HL-60/S4 (cell line): ENCODE measurements around the gene NELFCD.
"Not testable (repeated sequence)": the region's sequence is repeated elsewhere in the genome, so short reads cannot be mapped to it uniquely, and the experiment has no call there.

Experiments used
- in situ Hi-C: fragments of 300-500 bp; cut with MboI; formaldehyde crosslinking; loops from 2 replicates; pipeline ENCODE4 v1.14.3; 2022; ENCODE audit warnings: low sequenced_read_pairs

NELFCD gene

GRCh38 chr20:59007665-59008511 is 26.8 kb downstream of the NELFCD start:
- in situ Hi-C loops = no loop called here

DNA sequence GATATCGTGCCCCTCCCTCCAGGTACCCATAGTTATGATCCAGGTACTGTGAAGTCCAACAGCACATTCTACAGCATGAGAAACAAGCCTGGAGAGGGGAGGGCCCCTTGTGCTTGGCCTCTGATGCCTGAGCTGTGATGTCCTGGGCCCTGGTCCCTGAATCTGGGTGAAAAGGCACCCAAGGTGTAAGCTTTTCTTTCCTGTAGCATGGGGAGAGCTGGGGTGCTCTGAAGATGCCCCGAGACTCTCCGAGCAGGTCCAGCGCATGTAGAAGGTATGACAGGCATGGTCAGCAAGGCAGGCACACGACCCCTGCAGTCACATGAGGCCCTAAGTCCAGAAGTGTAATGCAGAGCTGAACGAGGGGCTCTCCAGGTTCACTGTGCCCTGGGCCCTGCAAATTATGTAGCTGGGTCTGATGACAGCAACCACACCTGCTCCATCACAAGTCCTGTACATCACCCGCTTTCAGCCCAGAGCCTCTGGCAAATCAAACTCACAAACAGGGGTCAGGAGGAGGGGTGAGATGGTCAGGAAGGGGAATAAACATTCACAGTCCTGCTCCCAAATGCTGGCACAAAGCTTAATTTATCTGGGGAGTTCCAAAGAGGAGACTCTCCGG is 27.8 kb downstream of the NELFCD start:
- in situ Hi-C loops = no loop called here

- in situ Hi-C loops = no loop called here
Observed at GRCh38 chr20:59010321-59010994, 29.4 kb downstream of the NELFCD start.

- in situ Hi-C loops = no loop called here
Observed at GRCh38 chr20:59010995-59011873, 30.2 kb downstream of the NELFCD start.

DNA sequence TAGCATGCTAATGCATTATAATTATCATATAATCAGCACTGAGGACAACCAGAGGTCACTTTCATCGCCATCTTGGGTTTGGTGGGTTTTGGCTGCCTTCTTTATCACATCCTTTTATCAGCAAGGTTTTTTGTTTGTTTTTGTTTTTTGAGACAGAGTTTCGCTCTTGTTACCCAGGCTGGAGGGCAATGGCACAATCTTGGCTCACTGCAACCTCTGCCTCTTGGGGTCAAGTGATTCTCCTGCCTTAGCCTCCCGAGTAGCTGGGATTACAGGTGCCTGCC is 30.8 kb downstream of the NELFCD start:
- in situ Hi-C loops = not testable (repeated sequence)

GRCh38 chr20:59013031-59013951 is 32.2 kb downstream of the NELFCD start:
- in situ Hi-C loops = no loop called here

DNA sequence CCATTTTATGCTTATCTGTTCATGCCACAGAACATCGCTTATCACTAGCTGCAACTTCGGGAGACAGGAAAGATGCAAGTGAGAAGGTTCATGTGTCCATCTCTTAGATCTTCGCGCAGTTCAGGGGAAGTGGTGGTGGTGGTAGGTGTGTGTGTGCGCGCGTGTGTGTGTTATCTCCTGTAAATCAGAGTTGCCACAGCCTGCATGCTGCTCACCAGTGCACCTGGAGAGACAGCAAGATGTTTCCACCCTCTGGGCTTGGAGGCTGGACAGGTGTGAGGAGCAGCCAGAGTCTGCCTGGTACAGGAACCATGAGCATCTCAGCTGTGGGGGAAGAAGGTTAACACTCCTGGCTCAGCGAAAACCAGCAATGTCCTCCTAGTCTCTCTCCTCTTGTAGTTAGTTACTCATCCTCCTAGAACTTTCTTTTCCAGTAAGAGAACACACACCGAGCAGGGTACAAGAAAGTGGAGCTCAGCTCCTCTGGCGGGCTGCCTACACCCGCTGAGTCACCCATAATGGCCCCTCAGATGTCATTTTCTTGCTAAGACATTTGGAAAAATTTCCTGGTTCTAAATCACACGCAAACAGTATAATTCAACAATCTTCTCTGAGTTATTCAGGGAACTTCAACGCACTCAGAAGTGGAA is 33.0 kb downstream of the NELFCD start:
- in situ Hi-C loops = no loop called here

DNA sequence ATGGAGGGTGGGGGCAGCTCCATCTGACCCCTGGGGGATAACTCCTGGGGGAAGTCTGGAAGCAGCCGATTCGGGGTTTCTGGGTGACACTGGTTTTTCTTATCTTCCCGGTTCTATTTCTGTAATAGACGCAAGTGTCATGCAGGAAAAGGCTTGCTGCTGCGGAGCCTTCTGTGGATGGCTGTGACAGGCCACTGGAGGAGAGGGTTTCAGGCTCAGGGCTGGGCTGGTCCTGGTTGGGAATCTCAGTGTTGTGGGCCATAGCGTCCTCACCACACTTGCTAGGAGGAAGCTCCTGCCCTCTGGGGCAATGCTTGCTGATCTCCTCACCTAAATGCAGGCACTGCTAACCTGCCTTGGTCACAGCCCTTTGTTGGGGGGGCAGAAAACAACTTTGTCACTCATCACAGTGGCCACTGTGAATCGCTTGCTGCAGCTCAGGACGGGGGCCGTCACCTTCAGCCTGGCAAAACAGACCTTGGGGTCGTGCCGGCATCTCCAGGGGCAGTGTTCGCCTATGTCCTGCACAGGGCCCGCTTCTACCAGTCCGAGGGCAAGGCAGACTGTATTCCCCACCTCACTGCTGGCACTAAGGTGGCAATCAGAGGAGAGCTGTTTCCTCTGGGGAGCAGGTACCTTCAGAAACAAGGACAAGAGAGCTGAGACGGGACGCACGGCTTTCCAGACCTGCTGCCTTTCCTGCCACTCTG is 33.8 kb downstream of the NELFCD start:
- in situ Hi-C loops = no loop called here

GRCh38 chr20:59015411-59015810 is 34.4 kb downstream of the NELFCD start:
- in situ Hi-C loops = no loop called here

GRCh38 chr20:59015812-59016711 is 35.0 kb downstream of the NELFCD start:
- in situ Hi-C loops = no loop called here

DNA sequence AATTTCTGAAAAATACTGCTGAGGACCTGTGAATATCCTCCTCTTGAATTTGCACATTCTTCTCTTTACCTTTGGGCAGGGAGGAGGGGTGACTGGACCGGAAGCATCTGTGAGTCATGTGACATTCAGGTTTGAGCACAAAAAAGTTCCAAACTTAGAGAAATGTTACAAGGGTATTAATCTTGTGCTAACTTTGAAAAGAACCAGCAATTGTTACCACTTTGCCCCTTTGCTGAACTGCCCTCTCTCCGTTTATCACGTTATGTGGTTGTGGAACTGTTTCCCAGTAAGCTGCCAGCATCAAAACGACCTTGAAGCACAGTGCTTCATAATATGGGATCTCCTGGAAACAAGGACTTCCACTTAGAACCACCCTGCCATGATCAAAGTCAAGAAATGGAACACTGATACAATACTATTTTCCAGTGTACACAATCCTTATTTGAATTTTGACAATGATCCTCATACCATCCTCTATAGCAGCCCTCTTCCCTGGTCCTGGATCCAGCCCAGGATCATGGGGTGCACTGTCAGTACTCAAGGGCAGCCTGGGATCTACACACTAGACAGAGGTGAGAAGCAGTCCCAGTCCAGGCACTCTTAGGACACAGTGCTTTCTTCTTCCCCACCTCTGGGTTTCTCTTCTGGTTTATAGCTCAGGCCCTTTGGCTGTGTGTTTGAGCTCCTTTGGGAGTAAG is 35.9 kb downstream of the NELFCD start:
- in situ Hi-C loops = no loop called here

DNA sequence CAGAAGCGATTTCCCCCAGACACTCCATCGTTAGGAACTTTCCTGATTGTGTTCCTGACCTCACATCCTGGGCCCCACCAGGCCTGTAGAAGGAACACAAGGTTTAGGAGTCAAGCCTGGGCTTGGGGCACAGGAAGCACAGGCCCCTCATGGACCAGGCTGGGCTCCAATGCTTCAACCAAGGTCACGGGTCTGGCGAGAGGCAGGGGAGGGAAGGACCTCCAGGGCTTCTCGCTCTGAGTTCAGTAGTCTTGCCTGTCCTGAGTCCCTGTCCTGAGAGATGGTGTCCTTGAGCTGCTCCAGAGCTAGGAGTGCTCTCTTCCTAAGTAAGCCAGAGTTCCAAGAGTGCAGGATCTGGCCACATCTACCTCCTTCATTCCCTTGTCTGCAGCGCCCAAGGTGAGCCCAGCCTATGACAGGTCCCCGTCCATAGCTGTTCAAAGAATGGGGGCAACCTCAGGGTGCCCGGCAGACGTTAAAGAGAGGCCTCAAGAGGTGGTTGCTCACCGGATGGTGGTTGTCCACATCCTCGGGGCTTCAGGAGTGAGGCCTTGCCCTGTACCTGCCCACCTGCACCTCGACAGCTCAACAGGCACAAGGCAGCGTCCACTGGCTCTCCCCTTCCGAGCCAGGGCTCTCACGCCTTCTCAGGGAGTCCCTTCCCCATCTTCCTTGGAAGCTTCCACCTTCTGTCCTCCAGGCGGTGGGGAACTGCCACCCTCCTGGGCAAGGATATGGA is 36.6 kb downstream of the NELFCD start:
- in situ Hi-C loops = no loop called here

GRCh38 chr20:59018817-59019216 is 37.8 kb downstream of the NELFCD start:
- in situ Hi-C loops = no loop called here

- in situ Hi-C loops = no loop called here
Observed at GRCh38 chr20:59019217-59019616, 38.2 kb downstream of the NELFCD start, which contains the start of gene TUBB1. TUBB1 (plus strand) TSS chr20:59019429; CDS start chr20:59019523, 94 bp downstream.

DNA sequence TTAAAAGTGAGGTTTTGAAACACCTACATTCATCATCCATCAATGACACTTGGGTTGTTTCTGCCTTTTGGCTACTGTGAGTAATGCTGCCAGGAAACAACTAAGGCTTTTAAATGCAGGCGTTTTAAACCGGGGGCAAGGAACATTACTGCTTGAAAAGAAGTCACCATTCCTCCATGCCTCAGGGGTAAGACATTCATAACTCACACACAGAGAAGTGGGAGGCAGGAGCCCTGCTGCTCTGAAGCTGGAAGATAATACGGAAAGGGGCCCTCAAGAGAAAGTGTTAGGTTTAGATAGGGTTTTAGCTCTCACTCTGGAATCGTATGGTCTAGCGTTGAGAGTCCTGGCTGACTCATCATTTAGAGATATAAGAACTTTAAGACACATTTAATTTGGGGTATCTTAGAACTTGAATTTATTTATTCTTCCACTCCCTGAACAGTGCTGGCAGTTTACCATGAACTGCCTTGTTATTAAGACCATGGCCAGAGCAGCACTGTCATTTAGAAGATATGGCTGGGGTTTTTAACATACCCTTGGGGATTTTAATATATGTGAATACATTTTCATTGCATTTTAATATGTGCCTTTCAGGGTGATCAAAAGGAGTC is 40.0 kb downstream of the NELFCD start:
- in situ Hi-C loops = no loop called here

GRCh38 chr20:59022754-59023153 is 41.7 kb downstream of the NELFCD start:
- in situ Hi-C loops = no loop called here
